Measurements from ENCODE around the gene ACCS. TPM values are rescaled to one million over a fixed set of nuclear protein-coding genes. Genes with fewer than 3 reads are reported as not detected.
A peak's percentile ranks its signal among the peaks of the same experiment; 100 is the strongest.

Gene ACCS
- total RNA-seq, 1 experiment from 2014 or later, result 18.5 TPM

DNA sequence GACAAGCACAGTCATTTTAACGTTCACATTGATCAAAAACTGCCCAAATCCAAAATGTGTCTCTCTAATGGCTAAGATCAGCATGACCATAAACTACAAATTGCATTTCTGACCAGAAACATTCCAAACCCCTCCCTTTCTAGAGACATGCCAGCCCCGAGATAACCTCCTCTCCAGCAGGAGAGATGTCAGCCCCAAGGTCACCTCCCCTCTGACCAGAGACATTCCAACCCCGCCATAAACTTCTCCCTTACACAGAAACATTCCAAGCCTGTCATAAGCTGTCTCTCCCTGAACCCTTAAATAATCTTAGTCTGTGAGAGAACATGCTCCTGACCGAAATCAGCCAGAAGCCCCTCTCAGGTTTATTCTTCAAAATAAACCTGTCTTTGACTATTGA, 22.8 kb downstream of the ACCS start:
- no peak for DNase-seq (ENCODE audit: low spot score)

- no peak for DNase-seq (ENCODE audit: low spot score)
Measured at GRCh38 chr11:44090539-44090938, 24.5 kb downstream of the ACCS start.

DNA sequence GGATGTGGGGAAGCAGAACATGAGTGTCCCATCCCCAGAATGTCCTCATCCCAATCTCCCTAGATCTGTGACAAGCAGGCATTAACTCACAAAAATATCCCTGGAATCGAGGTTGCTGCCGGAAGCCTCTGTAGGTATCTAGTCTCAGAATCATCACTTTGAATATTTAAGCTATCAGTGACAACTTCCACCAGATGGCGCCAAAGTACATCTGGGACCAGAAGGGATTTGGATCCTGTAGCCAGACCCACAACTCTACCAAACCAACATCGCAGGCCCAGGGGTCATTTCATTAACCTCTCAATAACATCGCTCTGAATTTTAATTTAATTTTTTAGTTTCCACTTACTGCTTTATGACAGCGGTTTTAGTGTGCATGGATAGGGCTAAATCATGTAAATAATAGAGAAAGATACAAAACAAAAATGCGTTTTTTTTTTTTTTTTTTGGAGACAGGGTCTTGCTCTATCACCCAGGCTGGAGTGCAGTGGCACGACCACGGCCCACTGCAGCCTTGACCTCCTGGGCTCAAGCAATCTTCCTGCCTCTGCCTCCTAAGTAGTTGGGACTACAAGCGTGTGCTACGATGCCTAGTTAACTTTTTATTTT, 28.3 kb downstream of the ACCS start:
- DNase-seq (ENCODE audit: low spot score), result peak; percentile 90

DNA sequence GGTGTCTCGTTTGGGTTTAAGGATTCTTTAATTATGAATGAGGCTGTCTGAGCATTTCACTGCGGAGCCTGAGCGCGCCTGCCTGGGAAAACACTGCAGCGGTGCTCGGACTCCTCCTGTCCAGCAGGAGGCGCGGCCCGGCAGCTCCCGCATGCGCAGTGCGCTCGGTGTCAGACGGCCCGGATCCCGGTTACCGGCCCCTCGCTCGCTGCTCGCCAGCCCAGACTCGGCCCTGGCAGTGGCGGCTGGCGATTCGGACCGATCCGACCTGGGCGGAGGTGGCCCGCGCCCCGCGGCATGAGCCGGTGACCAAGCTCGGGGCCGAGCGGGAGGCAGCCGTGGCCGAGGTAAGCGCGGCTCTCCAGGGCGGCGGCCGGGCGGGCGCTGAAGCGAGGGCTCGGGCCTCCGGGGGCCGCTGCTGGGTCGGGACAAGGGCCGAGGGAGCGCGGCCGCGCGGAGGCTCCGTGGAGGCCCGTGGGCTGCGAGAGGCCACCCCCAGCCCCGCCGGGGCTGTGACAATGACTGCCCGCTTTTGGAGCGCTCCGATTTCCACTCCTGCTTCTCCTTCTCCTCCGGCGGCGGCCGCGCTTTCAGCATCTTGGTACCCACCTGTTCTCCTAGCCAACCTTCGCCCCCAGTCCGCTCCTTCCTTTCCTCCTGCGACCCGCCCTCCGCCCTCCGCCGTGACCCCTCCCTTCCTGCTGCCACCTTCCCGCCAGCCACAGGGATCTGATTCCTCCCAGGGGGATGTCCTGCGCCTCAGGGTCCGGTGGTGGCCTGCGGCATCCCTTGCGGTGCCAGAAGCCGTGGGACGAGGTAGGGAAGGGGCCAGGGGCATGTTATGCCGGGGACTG, 29.7 kb downstream of the ACCS start, which contains the start of gene EXT2:
EXT2 (plus strand) TSS at position 173 of the 854 bp plus-strand sequence. CDS start 12,035 bp downstream, outside the sequence.
- DNase-seq (ENCODE audit: low spot score), result peak; percentile 89

DNA sequence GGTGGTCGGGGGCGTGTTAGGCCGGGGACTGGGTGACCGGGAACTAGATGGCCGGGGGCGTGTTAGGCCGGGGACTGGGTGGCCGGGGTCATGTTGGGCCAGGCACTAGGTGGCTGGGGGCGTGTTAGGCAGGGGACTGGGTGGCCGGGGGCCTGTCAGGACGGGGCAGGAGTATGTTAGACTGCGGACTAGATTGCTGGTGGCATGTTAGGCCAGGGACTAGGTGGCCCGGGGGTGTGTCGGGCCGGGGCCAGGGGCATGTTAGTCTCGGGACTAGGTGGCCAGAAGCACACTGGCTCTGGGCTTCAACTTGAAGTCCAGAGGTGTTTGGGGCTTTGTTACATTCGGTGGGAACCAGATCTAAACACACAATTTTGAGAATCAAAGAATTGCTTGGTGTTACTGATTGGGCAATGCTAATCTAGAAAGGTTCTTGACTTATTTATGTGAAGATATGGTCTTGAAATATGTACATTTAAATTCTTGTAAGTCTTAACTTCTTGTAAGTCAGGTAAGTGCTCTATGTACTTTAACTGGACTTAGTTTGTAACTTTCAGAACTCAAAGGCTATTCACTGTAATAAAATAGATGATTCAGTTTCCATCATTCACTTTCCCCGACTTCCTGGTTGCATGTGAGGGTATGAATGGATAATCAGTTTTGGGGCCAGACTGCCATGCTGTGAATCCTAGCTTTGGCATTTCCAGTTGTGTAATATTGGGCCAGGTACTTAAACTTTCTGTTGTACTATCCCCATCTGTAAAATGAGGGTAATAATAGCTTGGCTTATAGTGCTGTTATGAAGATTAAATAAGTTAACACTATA, 30.5 kb downstream of the ACCS start:
- peak; percentile 34 for DNase-seq (ENCODE audit: low spot score)

DNA sequence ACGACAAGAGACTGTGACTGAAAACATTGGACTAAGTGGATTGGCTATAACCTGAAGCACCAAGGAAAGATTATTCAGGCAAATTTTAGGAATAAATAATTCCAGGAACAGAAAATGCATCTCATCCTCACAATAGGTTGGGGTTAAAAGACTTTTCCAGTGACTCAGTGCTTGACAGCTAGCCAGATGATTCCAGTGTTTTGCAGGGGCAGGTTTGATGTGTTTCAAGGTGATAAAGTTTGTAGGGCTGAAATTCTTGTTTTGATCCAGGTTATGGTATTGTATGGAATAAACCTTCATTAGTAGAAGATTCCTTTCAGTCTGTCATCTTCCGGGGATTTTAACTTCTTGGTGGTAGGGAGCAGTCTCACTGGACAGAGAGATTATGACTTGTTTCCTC, 31.8 kb downstream of the ACCS start:
- DNase-seq (ENCODE audit: low spot score), result no peak

- no peak for DNase-seq (ENCODE audit: low spot score)
Measured at GRCh38 chr11:44101098-44101497, 35.0 kb downstream of the ACCS start.

DNA sequence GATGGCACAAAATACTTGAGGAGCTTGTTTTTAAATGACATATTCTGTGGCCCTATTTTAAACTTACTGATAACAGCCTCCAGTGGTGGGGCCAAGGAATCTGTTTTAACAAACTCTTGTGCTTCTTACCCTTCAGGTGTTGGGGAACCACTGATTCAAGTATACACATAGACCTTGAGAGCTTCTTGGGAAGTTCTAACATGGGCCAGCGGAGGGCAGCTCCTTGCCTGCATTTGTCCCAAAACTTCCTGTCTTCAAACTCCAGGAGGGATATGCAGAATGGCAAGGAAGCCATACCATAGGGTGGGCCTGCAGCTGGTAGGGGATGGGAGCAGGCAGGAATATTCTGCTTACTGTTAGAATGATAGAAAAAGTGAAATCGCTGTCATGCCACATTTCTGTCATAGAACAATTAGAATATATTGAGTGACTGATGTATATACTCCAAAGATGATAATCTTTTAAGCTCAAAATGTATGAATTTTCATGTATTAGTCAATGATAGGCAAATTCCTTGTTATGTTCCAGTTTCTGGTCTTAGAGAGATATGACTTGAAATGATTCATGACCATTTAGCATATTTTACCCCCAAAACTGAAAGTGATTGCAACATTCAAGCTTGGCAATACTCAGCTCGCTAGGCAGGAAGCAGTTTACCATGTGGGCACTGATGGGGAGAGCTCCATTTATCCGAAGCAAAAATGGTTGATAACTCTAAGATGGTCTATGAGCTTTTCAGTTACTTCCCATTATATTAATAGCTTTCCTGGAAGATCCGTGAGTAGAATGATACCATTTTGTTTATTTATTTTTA, 38.6 kb downstream of the ACCS start:
- peak; percentile 16 for DNase-seq (ENCODE audit: low spot score)

DNA sequence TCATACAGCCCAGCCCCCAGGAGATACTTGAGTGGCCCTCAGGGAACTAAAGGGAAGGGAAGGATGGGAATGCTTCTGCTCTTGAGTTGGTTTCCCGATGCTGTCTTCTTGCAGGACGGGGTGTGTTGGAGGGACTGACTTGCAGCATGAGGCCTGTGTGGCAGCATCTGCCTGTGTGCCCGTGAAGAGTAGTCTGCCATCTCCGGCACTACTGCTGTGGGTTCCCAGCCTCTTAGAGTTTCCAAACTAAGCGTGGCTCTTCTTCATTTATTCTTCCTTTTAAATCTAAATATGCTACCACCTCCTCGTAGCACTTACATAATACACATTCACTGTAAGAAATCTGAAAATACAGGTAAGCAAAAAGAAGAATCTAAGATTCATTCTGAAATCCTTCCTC, 42.2 kb downstream of the ACCS start:
- no peak for DNase-seq (ENCODE audit: low spot score)

DNA sequence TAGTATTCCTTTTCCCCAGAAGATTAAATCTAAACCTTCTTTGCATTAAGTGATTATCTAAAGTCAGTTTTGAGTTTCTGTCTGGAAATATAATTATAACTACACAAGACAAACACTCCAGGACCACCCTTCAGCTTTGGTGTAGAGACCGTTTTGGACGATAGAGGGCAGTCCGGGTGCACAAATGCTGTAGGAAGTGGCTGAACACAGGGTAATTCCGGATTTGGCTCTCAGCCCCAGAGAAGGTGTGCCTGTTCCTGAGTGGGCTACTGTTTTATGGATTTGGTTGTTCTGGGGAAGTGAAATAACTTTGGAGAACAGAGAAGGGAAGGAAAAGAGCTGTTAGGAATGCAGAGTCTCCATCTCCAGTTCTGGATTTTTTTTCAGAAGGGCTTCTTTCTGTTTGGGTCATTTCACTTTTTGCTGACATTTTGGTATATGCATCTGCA, 44.2 kb downstream of the ACCS start:
- peak; percentile 75 for DNase-seq (ENCODE audit: low spot score)

DNA sequence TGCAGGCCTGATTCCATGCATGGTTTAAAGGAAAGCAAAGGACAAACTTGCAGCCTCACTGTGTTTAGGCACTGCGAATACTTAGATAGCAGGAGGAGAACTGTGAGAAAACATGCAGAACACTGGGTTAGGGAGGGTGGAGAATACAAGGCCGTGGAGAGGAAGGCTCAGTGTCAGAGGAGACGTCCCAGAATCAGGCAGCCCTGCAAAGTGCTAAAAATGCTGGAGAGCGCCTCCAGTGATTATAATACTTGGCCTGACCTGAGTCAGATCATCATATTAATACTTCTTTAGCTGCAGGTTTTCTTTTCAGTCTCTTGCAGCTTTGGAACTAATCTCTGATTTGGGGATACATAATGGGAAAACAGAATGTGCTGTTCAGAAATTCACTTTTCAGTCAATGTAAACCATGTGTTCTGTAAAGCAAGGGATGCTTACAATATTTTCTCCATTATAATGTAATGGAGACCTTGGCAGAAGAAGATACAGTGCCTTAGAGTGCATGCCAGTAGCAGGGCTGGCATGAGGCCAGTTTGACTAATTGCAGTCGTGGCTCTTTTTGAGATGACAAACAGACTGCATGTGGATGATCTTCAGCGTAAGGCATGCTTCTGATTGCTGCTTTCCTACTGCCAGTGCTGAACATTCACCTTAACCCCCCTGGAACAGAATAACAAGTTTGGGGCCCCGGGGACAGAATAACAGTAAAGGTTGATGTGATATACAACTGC, 46.2 kb downstream of the ACCS start:
- no peak for DNase-seq (ENCODE audit: low spot score)

- DNase-seq (ENCODE audit: low spot score), result no peak
Measured at GRCh38 chr11:44113018-44113417, 46.9 kb downstream of the ACCS start.

GRCh38 chr11:44113572-44113971, 47.5 kb downstream of the ACCS start:
- no peak for DNase-seq (ENCODE audit: low spot score)

- DNase-seq (ENCODE audit: low spot score), result no peak
Measured at GRCh38 chr11:44116234-44116830, 50.3 kb downstream of the ACCS start.

GRCh38 chr11:44120169-44120568, 54.1 kb downstream of the ACCS start:
- DNase-seq (ENCODE audit: low spot score), result peak; percentile 31

DNA sequence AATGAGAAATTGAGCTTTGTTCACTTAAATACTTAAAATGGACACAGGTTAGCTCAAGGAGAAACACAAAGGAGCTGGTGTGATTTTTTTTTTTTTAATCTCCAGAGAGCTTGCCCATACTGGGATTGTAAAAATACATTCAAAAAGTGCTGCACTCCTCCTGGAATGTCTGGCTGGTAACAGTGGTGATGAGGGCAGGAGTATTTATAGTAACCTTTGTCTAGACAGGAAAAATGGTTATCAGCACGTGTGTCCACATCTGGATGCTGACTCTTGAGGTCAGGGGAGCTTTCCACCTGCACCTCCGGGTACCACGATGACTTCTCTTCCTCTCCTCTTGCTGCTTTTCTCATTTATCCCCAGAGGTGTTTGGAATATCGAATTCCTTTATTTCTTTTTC, 59.5 kb downstream of the ACCS start:
- DNase-seq (ENCODE audit: low spot score), result no peak

GRCh38 chr11:44126304-44126703, 60.2 kb downstream of the ACCS start:
- DNase-seq (ENCODE audit: low spot score), result no peak

DNA sequence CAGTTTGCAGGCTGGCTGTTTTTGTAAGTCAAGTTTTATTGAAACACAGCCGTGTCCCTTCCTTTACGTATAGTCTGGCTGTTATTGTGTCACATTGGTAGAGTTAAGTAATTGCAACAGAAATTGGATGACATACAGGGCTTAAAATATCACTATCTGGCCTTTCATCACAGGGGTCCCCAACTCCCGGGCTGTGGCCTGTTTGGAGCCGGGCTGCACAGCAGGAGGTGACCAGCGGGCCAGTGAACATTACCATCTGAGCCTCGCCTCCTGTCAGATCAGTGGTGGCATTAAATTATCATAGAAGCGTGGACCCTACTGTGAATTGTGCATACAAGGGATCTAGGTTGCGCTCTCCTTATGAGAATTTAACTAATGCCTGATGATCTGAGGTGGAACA, 61.1 kb downstream of the ACCS start:
- no peak for DNase-seq (ENCODE audit: low spot score)

- DNase-seq (ENCODE audit: low spot score), result no peak
Measured at GRCh38 chr11:44128729-44129128, 62.7 kb downstream of the ACCS start.

GRCh38 chr11:44130751-44131150, 64.7 kb downstream of the ACCS start:
- DNase-seq (ENCODE audit: low spot score), result no peak
